ENCODE measurements around the gene SORCS3. TPM values are rescaled to one million over a fixed set of nuclear protein-coding genes. Genes with fewer than 3 reads are reported as not detected.

The SORCS3 gene
- total RNA-seq, 1 donor from 2014 or later: not detected

GRCh38 chr10:104935656-104936055, 294.6 kb downstream of the SORCS3 start:
- DNase-seq (no peak), ATAC-seq (no peak)
- H3K4me3 ChIP-seq: no peak overlapping the region
- H3K36me3 ChIP-seq: no peaks in the 10 kb centered on the region
- no peak overlapping the region for H3K27ac ChIP-seq
- H3K9me3 ChIP-seq: no peaks in the 10 kb centered on the region
- no peaks in the 10 kb centered on the region for H3K27me3 ChIP-seq
- TF ChIP-seq CTCF (IDR thresholded peaks at IDR 0.05): no peak
- intact Hi-C loops (cut with DNase I): no loop called here
- no peaks in the 10 kb centered on the region for H3K4me1 ChIP-seq

GRCh38 chr10:104937567-104937966, 296.5 kb downstream of the SORCS3 start:
- intact Hi-C loops (cut with DNase I): no loop called here
- DNase-seq: no peak
- Histone ChIP-seq H3K4me3 (no peak overlapping the region), H3K9me3 (no peaks in the 10 kb centered on the region), H3K27ac (no peak overlapping the region), H3K4me1 (no peaks in the 10 kb centered on the region), H3K27me3 (no peaks in the 10 kb centered on the region), H3K36me3 (no peaks in the 10 kb centered on the region)
- no peak for TF ChIP-seq CTCF (IDR thresholded peaks at IDR 0.05)
- ATAC-seq: peak; percentile 40

GRCh38 chr10:104938031-104938430, 296.9 kb downstream of the SORCS3 start:
- ATAC-seq (no peak), DNase-seq (no peak)
- H3K36me3 ChIP-seq: no peaks in the 10 kb centered on the region
- H3K4me3 ChIP-seq: no peak overlapping the region
- no peaks in the 10 kb centered on the region for H3K9me3 ChIP-seq
- H3K27ac ChIP-seq: no peak overlapping the region
- intact Hi-C loops (cut with DNase I): no loop called here
- no peaks in the 10 kb centered on the region for H3K27me3 ChIP-seq
- TF ChIP-seq CTCF (IDR thresholded peaks at IDR 0.05): no peak
- no peaks in the 10 kb centered on the region for H3K4me1 ChIP-seq

GRCh38 chr10:104941662-104942061, 300.6 kb downstream of the SORCS3 start:
- H3K36me3 ChIP-seq: no peaks in the 10 kb centered on the region
- H3K27me3 ChIP-seq: no peaks in the 10 kb centered on the region
- TF ChIP-seq CTCF (IDR thresholded peaks at IDR 0.05): no peak
- H3K27ac ChIP-seq: no peak overlapping the region
- no peak overlapping the region for H3K4me3 ChIP-seq
- no peak for DNase-seq
- no peaks in the 10 kb centered on the region for H3K9me3 ChIP-seq
- no peak for ATAC-seq
- H3K4me1 ChIP-seq: no peaks in the 10 kb centered on the region
- intact Hi-C loops (cut with DNase I): no loop called here

GRCh38 chr10:104947314-104947713, 306.2 kb downstream of the SORCS3 start:
- TF ChIP-seq CTCF (IDR thresholded peaks at IDR 0.05): no peak
- Histone ChIP-seq H3K36me3 (no peaks in the 10 kb centered on the region), H3K27me3 (no peaks in the 10 kb centered on the region), H3K9me3 (no peaks in the 10 kb centered on the region), H3K4me3 (no peak overlapping the region), H3K27ac (no peak overlapping the region), H3K4me1 (no peaks in the 10 kb centered on the region)
- DNase-seq (no peak), ATAC-seq (no peak)
- intact Hi-C loops (cut with DNase I): no loop called here

GRCh38 chr10:104957178-104957841, 316.2 kb downstream of the SORCS3 start:
- intact Hi-C loops (cut with DNase I): no loop called here
- ATAC-seq: no peak
- no peak overlapping the region for H3K27ac ChIP-seq

More at GRCh38 chr10:104957178-104957841, 316.2 kb downstream of the SORCS3 start:
- peaks cover 7% of the 10 kb centered on the region for H3K9me3 ChIP-seq
- H3K4me1 ChIP-seq: no peaks in the 10 kb centered on the region
- no peak for TF ChIP-seq CTCF (IDR thresholded peaks at IDR 0.05)
- DNase-seq: no peak
- H3K27me3 ChIP-seq: no peaks in the 10 kb centered on the region
- no peak overlapping the region for H3K4me3 ChIP-seq
- no peaks in the 10 kb centered on the region for H3K36me3 ChIP-seq
